Natural killer cell (primary cell): ENCODE data around the gene VWA1. TPM values are rescaled to one million over a fixed set of nuclear protein-coding genes. Genes with fewer than 3 reads are reported as not detected.

Experiments
- ATAC-seq, 3 donors: fragments of 150-1000 bp in 2 of 3; fragments of 200-7000 bp in 1 of 3; cut with Tn5 transposase; 1 replicate in 1 of 3; 2 replicates in 2 of 3; pipeline ENCODE4 v1.10.0; 2021; ENCODE audit warnings: mild to moderate bottlenecking in 2 of 3, moderate library complexity in 2 of 3
- DNase-seq, 2 donors: peaks; one replicate each; pipeline versions ENCODE4 v3.0.0 to v3.0.0-alpha.2; 2013 to 2021; ENCODE audit warnings: mixed read lengths in 1 of 2
- H3K27ac ChIP-seq: one replicate; pipeline ENCODE4 v1.5.1; 2013; ENCODE audit warnings: mild to moderate bottlenecking, low read length
- H3K27me3 ChIP-seq: one replicate; pipeline ENCODE4 v1.6.1; 2013; ENCODE audit warnings: low read length; ENCODE audit not compliant: control insufficient read depth, insufficient read depth
- H3K36me3 ChIP-seq: one replicate; pipeline ENCODE4 v1.6.1; 2013; ENCODE audit warnings: low read length; ENCODE audit not compliant: control insufficient read depth, insufficient read depth
- H3K4me1 ChIP-seq: one replicate; pipeline ENCODE4 v1.6.1; 2013; ENCODE audit warnings: low read length; ENCODE audit not compliant: control insufficient read depth, insufficient read depth
- H3K4me3 ChIP-seq: one replicate; pipeline ENCODE4 v1.5.1; 2013; ENCODE audit warnings: low read length
- H3K9me3 ChIP-seq: one replicate; pipeline ENCODE4 v1.6.1; 2013; ENCODE audit warnings: low read length; ENCODE audit not compliant: control insufficient read depth, insufficient read depth
- H3K27ac Mint-ChIP-seq, 2 donors: one replicate each; pipeline ENCODE4 v1.8.0; 2022; ENCODE audit warnings: mild to moderate bottlenecking in 2 of 2, mixed read lengths in 2 of 2, moderate library complexity in 1 of 2
- H3K27me3 Mint-ChIP-seq, 2 donors: one replicate each; pipeline ENCODE4 v1.8.0; 2022; ENCODE audit warnings: low read depth in 2 of 2, mixed read lengths in 2 of 2
- H3K36me3 Mint-ChIP-seq: one replicate; pipeline ENCODE4 v1.8.0; 2022; ENCODE audit warnings: mixed read lengths
- H3K4me1 Mint-ChIP-seq, 2 donors: one replicate each; pipeline ENCODE4 v1.8.0; 2022; ENCODE audit warnings: mixed read lengths in 2 of 2
- H3K4me3 Mint-ChIP-seq: one replicate; pipeline ENCODE4 v1.8.0; 2022; ENCODE audit warnings: mild to moderate bottlenecking, moderate library complexity, mixed read lengths
- H3K9me3 Mint-ChIP-seq, 2 donors: one replicate each; pipeline ENCODE4 v1.8.0; 2022; ENCODE audit warnings: mixed read lengths in 2 of 2
- CTCF ChIP-seq: fragments of 200-600 bp; IDR thresholded peaks from one replicate; pipeline ENCODE4 v1.8.0; 2022; ENCODE audit warnings: antibody characterized with exemption
- WGBS: methylation state at CpG from one replicate; pipeline ENCODE4 v1.1.7; 2013; ENCODE audit warnings: missing lambda C conversion rate; ENCODE audit not compliant: insufficient coverage; 5-methylcytosine and 5-hydroxymethylcytosine counted together
- intact Hi-C: fragments of 100-400 bp; cut with micrococcal nuclease; formaldehyde crosslinking; loops from one replicate; pipeline ENCODE4 v1.14.2; 2022
- total RNA-seq, 4 donors: library from RNA; stranded (reverse); fragments of 120-200 nt in 1 of 4; gene quantifications; one replicate each; pipeline versions ENCODE4 v1.2.3 to v1.2.4, GENCODE V29; 2013 to 2022

VWA1 gene
- total RNA-seq, 3 donors from 2014 or later (not counting 1 experiment from before 2014, with no cell fraction given) = not detected

DNA sequence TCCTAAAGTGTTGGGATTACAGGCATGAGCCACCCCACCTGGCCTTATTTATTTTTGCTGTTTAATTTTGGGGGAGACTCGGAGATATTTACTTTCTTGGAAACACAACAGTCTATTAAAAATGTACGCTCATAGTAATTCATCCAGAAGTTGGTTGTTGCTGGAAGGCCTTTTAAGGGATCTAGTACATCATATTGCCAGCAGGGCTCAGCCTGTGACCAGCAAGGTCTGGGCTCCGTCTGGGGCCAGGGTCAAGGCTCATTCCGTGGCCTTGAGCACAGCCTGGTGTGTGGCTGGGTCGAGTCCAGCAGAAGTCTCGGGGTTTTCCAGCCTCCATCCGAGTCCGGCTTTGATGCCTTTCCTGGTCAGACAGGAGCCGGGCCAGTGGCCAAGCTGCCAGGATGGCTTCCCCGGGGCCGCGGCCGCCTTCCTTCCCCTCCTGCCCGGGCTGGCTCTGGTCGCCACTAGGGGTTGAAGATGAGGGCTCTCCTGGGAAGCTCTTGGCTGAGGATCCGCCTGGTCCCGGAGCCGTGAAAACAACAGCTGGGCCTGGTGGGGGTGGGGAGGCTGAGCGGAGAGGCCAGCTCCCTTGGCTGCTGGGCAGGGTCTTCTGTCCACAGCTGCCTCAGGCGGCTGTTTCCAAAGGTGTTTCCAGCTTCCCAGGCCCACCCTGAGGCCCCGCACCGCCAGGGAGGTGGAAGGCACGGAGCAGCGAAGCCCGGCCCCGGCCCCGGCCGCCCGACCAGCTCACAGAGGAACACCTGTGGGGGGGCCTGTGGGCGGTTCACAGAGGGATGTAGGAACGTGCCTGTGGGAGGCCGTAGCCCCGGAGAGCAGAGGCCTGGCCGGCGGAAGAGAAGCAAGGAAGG lies 5.1 kb upstream of the VWA1 start:
- Histone ChIP-seq H3K9me3 (no peaks in the 10 kb centered on the region), H3K27me3 (peaks cover 16% of the 10 kb centered on the region), H3K27ac (no peak overlapping the region), H3K4me3 (no peak overlapping the region), H3K36me3 (no peaks in the 10 kb centered on the region), H3K4me1 (peaks cover 12% of the 10 kb centered on the region)
- no peaks in the 10 kb centered on the region for H3K9me3 Mint-ChIP-seq
- no peak for TF ChIP-seq CTCF
- peaks cover 0 to 4% of the 10 kb centered on the region in 2 donors for H3K4me1 Mint-ChIP-seq
- H3K36me3 Mint-ChIP-seq = no peaks in the 10 kb centered on the region
- WGBS = 78% methylated on average over 34 of the region's 35 CpGs
- no peak overlapping the region for H3K4me3 Mint-ChIP-seq
- H3K27ac Mint-ChIP-seq = no peak overlapping the region
- ATAC-seq = no peak
- intact Hi-C loops = no loop called here
- H3K27me3 Mint-ChIP-seq = peaks cover 0 to 15% of the 10 kb centered on the region in 2 donors
- peak in 1 of 2 donors; percentile 2 for DNase-seq

DNA sequence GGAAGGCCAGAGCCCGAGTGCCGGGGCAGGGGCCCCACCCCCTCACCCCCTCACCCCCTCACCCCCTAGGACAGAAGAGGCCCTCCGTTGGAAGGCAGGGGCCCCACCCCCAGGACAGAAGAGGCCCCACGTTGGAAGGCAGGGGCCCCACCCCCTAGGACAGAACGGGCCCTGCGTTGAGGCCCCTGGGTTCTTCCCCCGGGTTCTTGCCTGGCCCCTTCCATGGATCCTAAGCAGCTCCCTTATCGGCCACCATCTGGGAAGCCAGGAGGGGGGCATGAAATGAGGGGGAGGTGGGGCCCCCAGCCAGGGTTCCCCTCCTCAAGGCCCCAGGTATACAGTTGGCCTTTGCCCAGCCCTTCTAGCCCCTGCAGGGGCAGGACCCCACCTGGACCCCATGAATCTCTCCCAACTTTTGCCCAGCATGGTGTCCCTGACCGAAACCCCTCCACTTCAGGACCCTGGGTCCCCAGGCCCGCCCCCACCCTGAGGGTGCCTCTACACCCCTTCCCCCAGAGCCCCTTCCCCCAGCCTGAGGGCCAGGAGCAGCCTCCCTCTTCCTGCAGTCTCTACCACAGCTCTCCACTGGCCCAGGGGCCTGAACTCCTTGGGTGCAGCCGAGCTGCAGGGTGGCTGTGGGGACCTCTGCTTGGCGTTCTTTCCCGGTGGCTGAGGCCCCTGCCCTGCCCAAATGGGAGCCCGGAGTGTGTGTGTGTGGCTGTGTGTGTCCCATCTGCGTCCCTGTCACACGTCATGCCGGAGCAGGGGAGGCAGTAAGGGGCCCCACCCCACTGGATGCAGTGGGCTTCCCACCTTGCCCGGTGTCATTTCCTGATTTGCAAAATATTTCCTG lies 4.3 kb upstream of the VWA1 start:
- Mint-ChIP-seq H3K27me3 (peaks cover 0 to 15% of the 10 kb centered on the region in 2 donors), H3K36me3 (no peaks in the 10 kb centered on the region), H3K4me3 (no peak overlapping the region), H3K9me3 (no peaks in the 10 kb centered on the region), H3K4me1 (peaks cover 0 to 4% of the 10 kb centered on the region in 2 donors), H3K27ac (no peak overlapping the region)
- DNase-seq (no peak), ATAC-seq (no peak)
- Histone ChIP-seq H3K27me3 (peaks cover 20% of the 10 kb centered on the region), H3K36me3 (no peaks in the 10 kb centered on the region), H3K4me3 (no peak overlapping the region), H3K9me3 (no peaks in the 10 kb centered on the region), H3K4me1 (peaks cover 17% of the 10 kb centered on the region), H3K27ac (no peak overlapping the region)
- 71% methylated on average over 15 of the region's 18 CpGs for WGBS
- TF ChIP-seq CTCF = no peak
- intact Hi-C loops = no loop called here

DNA sequence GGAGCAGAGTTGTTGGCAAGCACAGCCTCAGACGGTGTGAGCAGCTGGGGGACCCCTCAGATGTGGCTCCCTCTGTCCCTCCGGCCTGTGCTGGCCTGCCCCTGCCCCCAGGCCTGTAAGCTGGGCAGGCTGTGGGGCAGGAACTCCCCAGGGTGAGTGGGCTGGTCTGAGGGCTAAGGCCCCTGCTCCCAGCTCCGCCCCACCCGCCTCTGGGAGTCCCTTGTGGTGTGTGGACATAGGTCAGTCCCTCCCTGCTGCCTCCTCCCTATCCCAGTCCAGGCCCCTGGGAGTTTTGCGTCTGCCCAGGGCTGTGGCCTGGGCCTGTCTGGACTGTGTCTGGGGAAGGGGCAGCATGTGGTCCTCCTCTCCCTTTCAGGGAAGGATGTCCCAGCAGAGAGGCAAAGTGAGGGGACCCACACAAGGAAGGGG lies 3.6 kb upstream of the VWA1 start:
- Mint-ChIP-seq H3K4me1 (peaks cover 0 to 4% of the 10 kb centered on the region in 2 donors), H3K27ac (no peak overlapping the region), H3K9me3 (no peaks in the 10 kb centered on the region), H3K27me3 (peaks cover 0 to 15% of the 10 kb centered on the region in 2 donors), H3K4me3 (no peak overlapping the region), H3K36me3 (no peaks in the 10 kb centered on the region)
- ATAC-seq (no peak), DNase-seq (no peak)
- H3K36me3 ChIP-seq = no peaks in the 10 kb centered on the region
- H3K27ac ChIP-seq = no peak overlapping the region
- H3K27me3 ChIP-seq = peaks cover 26% of the 10 kb centered on the region
- 69% methylated on average over 3 of the region's 5 CpGs for WGBS
- H3K9me3 ChIP-seq = no peaks in the 10 kb centered on the region
- H3K4me3 ChIP-seq = no peak overlapping the region
- intact Hi-C loops = no loop called here
- peaks cover 21% of the 10 kb centered on the region for H3K4me1 ChIP-seq
- TF ChIP-seq CTCF = no peak
